NCI-H146 (cell line): ENCODE data around the gene PXMP2.
"Not testable (repeated sequence)": the region's sequence is repeated elsewhere in the genome, so short reads cannot be mapped to it uniquely, and the experiment has no call there.

Experiments
- DNase-seq: peaks from one replicate; lab custom pipeline; 2025; lab: John Stamatoyannopoulos, UW

Gene PXMP2

GRCh38 chr12:132694888-132695287 lies 7.5 kb downstream of the PXMP2 start:
- not testable (repeated sequence) for DNase-seq

- DNase-seq = no peak
Measured at GRCh38 chr12:132695431-132695830, 8.0 kb downstream of the PXMP2 start.

- no peak for DNase-seq
Measured at GRCh38 chr12:132698341-132698740, 11.0 kb downstream of the PXMP2 start.

- DNase-seq = no peak
Measured at GRCh38 chr12:132700212-132700822, 12.9 kb downstream of the PXMP2 start.

GRCh38 chr12:132702640-132703039 lies 15.3 kb downstream of the PXMP2 start:
- no peak for DNase-seq

GRCh38 chr12:132703641-132704040 lies 16.3 kb downstream of the PXMP2 start:
- DNase-seq = no peak

- DNase-seq = no peak
Measured at GRCh38 chr12:132707241-132707640, 19.9 kb downstream of the PXMP2 start.

GRCh38 chr12:132708150-132708549 lies 20.8 kb downstream of the PXMP2 start:
- DNase-seq = no peak

- peak; percentile 51 for DNase-seq
Measured at GRCh38 chr12:132710043-132710404, 22.6 kb downstream of the PXMP2 start.

GRCh38 chr12:132710405-132711079 lies 23.2 kb downstream of the PXMP2 start, which contains the start of gene PGAM5:
Gene PGAM5 (plus strand): TSS chr12:132710842. CDS start chr12:132710877, 35 bp downstream.
- peak; percentile 87 for DNase-seq

GRCh38 chr12:132711080-132711843 lies 23.9 kb downstream of the PXMP2 start:
- DNase-seq = peak; percentile 43

GRCh38 chr12:132713123-132713522 lies 25.7 kb downstream of the PXMP2 start:
- no peak for DNase-seq

- no peak for DNase-seq
Measured at GRCh38 chr12:132715874-132716273, 28.5 kb downstream of the PXMP2 start.

- no peak for DNase-seq
Measured at GRCh38 chr12:132716356-132716755, 29.0 kb downstream of the PXMP2 start.

GRCh38 chr12:132717011-132717410 lies 29.6 kb downstream of the PXMP2 start:
- no peak for DNase-seq

- DNase-seq = no peak
Measured at GRCh38 chr12:132717531-132718387, 30.4 kb downstream of the PXMP2 start.

- no peak for DNase-seq
Measured at GRCh38 chr12:132718644-132719043, 31.3 kb downstream of the PXMP2 start.

GRCh38 chr12:132719141-132719953 lies 32.0 kb downstream of the PXMP2 start:
- DNase-seq = no peak

- DNase-seq = no peak
Measured at GRCh38 chr12:132719954-132720324, 32.6 kb downstream of the PXMP2 start.

- no peak for DNase-seq
Measured at GRCh38 chr12:132720606-132721345, 33.4 kb downstream of the PXMP2 start.
